ENCODE data around the gene KCNJ16.

DNA sequence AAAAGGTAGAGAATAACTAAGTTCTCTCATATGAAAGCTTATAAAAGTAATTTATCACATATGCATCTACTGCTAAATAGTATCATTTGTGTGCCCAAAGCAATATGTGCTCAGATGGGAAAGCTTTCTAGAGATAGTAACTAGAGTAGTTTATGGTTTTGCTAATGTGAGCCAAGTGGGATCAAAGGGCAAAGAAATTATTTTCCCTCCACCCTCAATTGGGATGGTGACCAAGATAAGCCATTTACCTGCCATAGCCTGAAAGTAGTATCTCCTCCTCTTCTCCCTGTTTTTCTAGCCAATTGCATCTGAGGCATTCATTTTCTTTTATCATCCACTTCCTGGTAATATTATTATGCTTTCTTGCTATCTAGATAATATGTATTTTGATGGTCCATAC, 41.9 kb upstream of the KCNJ16 start:
- TF ChIP-seq, protein P1, sequence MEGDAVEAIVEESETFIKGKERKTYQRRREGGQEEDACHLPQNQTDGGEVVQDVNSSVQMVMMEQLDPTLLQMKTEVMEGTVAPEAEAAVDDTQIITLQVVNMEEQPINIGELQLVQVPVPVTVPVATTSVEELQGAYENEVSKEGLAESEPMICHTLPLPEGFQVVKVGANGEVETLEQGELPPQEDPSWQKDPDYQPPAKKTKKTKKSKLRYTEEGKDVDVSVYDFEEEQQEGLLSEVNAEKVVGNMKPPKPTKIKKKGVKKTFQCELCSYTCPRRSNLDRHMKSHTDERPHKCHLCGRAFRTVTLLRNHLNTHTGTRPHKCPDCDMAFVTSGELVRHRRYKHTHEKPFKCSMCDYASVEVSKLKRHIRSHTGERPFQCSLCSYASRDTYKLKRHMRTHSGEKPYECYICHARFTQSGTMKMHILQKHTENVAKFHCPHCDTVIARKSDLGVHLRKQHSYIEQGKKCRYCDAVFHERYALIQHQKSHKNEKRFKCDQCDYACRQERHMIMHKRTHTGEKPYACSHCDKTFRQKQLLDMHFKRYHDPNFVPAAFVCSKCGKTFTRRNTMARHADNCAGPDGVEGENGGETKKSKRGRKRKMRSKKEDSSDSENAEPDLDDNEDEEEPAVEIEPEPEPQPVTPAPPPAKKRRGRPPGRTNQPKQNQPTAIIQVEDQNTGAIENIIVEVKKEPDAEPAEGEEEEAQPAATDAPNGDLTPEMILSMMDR (IDR thresholded peaks at IDR 0.05) = no peak
- no peak for TF ChIP-seq ZFX (IDR thresholded peaks at IDR 0.05; ENCODE audit: borderline replicate concordance)

All from 22Rv1 (cell line).